RKO (cell line): ENCODE results near the gene KCNMB1.

Source experiments
- DNase-seq: peaks from one replicate; pipeline ENCODE4 v3.0.0-alpha.2; 2016; ENCODE audit warnings: low spot score

KCNMB1 gene

DNA sequence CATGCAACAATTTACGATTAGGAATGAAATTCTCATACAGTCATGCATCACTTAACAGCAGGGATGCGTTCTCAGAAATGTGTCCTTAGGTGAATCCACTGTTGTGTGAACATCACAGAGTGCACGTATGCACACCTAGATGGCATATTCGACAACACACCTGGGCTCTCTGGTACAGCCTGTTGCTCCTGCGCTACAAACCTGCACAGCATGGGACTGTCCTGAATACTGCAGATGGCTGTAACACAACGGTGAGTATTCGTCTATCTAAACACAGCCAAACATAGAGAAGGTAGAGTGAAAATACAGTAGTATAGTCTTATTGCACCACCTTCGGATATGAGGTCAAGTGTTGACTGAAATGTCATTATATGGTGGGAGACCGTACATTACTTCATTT, 47.6 kb downstream of the KCNMB1 start:
- no peak for DNase-seq

DNA sequence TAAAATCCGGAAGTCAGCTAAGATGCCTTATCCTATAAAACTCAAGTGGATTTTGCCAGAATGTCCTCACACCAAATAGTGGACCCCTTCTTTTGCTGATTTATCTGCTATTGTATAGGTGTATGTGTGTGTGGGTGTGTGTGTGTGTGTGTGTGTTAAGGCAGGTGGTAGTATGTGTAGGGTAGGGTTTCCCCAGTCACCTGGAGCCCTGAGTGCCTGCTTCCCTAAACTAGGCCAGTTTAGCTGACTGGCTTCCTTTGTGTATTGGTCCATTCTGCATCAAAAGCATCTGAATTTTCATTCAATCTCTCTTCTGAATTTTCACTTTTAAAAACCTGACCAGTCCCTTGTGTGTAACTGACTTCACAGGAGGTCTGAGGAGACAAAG, 49.4 kb downstream of the KCNMB1 start:
- no peak for DNase-seq

DNA sequence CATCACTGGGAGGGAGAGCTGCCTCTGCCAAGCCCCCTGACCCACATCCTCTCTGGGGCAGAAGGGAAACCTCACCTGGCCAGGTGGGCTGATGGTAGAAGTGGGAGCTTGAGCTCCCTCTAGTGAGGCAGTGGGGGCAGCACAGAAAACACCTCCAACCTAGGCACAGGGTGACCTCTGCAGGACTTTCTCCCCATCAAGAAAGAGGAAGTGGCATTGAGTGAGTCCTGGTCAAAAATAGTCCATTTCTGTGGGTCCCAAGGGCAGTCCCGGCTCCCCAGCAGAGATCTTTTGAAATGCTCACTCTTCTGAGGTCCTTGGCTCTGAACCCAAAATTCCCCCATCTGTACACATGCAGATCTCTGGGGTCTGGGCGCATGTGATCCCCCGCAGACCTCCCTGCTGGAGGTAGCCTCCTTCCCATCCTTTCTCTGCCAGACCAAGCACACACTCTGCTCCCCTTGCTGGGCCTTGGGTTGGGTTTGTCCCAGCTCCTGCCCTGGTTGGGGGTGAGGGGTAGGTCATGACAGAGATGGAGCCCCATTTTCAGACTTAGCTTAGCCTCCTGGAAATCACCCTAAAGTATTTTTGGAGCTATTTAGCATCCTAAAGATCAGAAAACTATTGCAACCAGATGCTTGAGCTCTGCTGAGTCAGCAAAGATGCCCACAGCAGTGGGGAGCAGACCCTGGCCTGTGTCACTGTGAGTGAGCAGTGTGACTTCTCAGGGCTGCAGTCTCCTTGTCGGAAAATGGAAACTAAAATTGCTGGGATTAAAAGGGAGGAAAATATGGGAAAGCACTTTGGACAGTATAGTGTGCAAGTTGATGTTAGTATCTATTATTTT, 50.0 kb downstream of the KCNMB1 start:
- no peak for DNase-seq

DNA sequence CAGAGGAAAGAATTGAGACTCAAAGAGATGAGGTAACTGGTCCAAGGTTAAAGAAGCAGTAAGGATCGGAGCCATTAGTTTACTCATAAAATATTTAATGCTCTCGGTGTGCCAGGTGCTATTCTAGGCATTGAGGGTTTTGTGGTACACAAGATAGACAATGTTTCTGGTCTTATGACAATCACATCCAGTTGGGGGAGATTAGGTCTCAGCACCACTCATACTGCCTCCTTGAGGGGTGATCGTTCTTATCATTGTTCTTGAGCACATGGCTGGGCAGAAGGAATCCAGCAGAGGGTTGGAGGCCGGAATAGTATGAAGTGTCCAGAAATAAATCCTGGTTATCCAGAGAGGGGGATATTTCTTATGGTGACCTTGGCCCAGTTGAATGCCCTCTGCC, 50.9 kb downstream of the KCNMB1 start:
- no peak for DNase-seq

DNA sequence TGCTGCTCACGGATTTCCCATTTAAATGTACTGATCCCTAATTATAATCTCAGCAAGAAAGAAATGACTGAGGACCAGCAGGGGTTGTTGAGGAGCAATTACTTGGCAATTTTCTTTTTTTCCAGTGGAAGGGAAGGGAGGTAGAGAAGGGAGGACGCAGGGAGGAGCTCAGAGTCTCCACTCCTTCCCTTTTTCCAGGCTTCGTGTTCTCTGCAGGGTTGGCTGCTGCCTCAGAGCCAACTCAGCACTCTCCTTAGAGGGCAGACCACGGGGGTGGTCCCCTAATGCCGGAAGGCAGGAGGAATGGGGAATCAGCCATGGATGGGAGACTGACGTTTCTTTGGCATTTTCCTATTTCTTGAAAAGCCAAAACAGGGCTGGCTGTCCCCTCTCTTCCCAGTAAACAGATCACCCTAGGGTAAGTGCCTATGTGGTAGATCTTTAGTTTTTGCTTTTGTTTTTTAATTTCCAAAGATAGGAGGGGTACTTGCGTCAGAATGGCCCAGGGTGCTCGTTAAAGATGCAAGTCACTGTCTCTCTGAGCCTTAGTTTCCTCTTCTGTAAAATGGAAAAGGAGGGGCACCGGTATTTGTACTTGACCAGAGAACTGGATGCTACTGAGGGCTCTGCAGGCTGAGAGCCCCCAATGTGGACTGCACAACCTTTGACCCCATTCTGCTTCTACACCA, 52.0 kb downstream of the KCNMB1 start:
- no peak for DNase-seq

DNA sequence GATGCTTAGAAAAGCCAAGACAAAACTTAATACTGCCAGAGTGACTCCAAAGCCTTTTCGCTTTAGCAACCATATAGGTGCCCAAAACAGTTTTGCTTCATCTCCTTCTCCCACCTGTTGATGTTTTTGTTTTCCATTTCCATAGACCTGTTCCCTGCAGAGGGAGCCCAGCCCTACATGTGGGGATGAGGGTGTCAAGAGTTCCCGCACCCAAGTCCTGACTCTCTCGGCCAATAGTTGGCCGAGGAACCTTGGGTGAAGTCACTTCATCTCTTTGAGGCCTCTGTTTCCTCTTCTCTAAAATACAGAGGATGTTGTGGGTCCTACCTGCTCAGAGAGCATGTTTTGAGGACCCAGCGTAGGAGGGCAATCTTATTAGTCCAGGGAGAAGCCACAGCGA, 53.1 kb downstream of the KCNMB1 start:
- no peak for DNase-seq

DNA sequence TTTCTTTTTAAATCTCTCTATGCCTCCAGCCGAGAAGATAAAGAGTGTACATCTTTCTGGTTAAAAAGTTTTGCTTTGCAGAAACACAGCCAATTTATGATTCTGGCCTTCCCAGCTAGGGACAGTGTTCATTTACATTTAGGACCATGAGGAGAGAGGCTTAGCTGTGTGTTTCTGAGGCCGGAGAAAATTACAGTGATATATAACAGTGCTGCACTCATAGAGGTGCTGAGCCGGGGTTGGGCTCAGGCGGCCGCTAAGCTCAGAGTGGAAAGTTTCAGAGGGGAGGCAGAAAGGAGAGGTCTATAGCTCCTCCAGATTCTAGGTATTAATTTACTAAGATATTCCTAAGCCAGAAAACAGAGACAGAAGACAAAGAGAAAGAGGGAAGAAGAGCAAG, 54.5 kb downstream of the KCNMB1 start:
- no peak for DNase-seq

DNA sequence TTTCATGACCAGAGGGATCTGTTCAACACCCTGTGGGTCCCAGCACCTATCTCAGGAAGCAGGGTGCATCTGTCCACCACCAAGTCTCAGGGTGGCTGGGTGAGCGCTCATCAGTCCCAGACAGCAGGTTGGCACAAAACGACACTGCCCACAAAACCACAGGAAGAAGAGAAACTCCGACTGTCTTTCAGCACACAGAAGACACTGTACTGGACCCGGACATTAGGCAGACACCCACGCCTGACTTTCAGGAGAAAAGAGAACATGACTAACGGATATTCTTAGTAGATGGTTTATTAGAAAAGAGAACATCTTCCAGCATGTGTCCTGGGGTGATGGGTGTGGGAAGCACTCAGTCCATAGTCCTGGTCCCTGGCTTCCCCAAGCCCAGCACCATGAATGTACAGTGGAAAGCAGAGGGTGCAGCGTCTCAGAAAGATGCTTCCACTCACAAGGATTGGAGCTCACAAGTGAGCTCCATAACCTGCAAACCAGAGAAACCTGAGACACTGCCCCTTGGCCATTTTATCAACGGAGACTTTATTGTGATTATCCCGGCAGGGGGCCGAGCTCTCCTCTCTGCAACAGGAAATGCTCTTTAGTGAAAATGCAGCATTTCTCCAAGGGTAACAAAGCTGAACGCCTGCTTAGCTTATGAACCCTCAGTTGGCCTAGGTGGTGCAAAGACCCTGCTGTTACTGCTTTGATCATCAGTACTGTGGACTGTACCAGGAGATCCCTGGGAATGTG, 55.8 kb downstream of the KCNMB1 start:
- DNase-seq: no peak

DNA sequence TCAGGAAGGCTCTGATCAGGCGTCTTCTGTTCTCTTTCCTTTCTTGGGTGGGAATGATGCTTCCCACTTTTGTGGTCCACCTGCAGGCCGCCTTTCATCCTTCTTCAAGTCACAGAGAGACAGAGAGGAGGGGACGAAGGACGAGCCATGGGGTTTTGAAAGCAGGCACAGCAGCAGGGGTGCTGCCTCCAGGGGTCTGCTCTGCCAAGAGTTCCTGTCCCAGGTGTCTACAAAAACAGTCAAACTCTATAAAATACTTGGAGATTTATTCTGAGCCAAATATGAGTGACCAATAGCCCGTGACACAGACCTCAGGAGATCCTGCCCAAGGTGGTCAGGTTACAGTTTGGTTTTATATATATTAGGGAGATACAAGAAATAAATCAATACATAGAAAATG, 57.1 kb downstream of the KCNMB1 start:
- no peak for DNase-seq

DNA sequence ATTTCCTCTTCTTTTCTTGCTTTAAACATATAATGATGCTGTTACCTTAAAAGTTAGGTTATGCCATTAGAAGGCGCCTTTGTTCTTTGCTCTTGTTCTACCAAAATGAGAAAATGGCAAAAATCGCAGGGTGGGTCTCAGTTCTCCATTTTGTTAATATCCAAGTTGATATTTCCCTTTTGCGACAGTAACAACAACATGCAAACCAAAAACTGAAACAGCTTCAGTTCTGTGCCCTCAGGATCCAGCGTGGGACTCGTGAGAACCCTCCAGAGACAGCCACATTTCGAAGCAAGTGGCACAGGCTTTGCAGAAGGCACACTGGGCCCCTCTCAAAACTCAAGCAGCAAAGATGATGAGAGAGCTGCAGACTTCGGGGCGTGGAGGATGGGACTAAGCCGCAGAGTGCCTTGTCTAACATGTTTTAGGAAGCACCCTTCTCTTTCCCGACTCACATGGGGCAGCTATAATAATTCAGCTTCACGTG, 58.6 kb downstream of the KCNMB1 start:
- DNase-seq: no peak

DNA sequence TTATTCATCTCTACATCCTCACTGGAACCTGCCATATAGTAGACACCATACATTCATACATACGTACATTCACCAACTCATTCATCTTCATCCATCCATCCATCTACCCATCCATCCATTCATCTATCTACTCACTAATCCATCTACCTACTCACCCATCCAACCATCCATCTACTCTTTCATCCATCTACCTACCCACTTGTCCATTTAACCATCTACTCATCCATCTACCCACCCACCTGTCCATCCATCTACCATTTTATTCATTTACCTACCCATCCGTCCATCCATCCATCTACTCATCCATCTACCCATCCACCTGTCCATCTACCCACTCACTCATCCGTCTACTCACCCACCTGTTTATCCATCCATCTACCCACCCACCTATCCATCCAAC, 59.6 kb downstream of the KCNMB1 start:
- DNase-seq: no peak

DNA sequence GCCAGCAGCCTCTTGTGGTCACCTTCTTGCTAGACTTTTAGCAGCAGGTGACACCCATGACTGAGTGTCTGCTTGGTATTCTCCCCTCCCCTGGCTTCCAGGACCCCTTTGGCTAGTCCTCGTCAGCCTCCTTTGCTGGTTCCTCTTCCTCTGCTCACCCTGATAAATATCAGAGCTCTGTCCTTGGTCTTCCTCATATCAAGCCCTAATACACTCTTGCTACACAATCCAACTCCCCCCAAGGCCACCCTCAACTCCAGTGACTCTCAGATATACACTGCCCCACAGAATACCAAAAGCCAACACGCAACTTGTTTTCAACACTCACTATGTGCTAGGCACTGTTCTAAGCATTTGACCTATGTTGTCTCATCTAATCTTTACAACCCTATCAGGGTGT, 61.3 kb downstream of the KCNMB1 start:
- no peak for DNase-seq

DNA sequence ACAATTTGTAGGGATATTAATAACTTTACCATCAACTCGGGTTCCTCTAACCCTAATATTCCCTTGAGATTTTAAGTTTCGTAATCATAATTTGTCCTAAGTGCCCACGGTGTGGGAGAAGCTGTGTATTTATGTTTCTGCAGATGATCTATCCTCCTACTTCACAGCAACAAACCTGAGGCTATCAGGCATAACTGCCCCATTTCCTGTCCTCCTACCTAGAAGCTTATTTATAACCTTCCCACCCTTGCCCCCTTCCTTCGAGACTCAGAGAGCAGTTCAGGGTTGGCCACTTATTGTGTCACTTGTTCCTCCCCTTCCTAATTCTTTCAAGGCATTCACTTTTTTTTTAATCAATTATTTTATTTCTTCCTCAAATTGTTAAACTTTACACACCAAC, 62.0 kb downstream of the KCNMB1 start:
- DNase-seq: no peak
